Epithelial cell of esophagus (primary cell): Measurements from ENCODE around the gene BTBD3.

Experiments used
- DNase-seq: peaks from one replicate; pipeline ENCODE4 v3.0.0; 2010; ENCODE audit warnings: low read depth
- H3K4me3 ChIP-seq: 2 replicates; pipeline ENCODE4 v1.5.1; 2011; ENCODE audit warnings: mild to moderate bottlenecking, low read length, control low read depth
- TF ChIP-seq, protein P1 (sequence below): IDR thresholded peaks from 2 replicates; pipeline ENCODE4 v1.5.1; 2011; ENCODE audit warnings: low read depth, mild to moderate bottlenecking, low read length, control low read depth, inconsistent platforms; ENCODE audit not compliant: insufficient read depth; ENCODE audit errors: missing control alignments

Gene BTBD3

DNA sequence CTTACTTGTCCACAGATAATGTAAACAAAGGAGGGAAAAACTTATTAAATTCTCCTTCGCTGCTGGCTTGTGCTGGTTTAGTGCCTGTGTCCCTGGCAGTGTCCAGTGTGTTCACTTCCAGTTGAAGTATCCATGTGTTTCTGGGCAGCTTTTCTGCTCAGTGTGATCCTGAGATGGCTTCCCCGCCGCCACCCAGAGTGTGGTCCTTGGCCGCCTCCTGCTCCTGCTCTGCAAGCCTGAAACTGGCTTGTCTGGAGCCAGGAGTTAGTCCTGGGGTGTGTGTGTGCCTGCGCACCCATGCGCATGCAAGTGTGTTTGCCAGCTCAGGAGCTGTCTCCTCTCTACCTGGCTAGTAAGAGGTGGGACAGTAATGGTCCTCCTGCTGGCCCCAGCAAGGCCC lies 7.2 kb downstream of the BTBD3 start:
- H3K4me3 ChIP-seq: no peak overlapping the region
- DNase-seq: no peak
- TF ChIP-seq, protein P1, sequence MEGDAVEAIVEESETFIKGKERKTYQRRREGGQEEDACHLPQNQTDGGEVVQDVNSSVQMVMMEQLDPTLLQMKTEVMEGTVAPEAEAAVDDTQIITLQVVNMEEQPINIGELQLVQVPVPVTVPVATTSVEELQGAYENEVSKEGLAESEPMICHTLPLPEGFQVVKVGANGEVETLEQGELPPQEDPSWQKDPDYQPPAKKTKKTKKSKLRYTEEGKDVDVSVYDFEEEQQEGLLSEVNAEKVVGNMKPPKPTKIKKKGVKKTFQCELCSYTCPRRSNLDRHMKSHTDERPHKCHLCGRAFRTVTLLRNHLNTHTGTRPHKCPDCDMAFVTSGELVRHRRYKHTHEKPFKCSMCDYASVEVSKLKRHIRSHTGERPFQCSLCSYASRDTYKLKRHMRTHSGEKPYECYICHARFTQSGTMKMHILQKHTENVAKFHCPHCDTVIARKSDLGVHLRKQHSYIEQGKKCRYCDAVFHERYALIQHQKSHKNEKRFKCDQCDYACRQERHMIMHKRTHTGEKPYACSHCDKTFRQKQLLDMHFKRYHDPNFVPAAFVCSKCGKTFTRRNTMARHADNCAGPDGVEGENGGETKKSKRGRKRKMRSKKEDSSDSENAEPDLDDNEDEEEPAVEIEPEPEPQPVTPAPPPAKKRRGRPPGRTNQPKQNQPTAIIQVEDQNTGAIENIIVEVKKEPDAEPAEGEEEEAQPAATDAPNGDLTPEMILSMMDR: no peak

- no peak overlapping the region for H3K4me3 ChIP-seq
- TF ChIP-seq, protein P1: no peak
- no peak for DNase-seq
These were observed 8.8 kb downstream of the BTBD3 start for GRCh38 chr20:11926292-11926998.

DNA sequence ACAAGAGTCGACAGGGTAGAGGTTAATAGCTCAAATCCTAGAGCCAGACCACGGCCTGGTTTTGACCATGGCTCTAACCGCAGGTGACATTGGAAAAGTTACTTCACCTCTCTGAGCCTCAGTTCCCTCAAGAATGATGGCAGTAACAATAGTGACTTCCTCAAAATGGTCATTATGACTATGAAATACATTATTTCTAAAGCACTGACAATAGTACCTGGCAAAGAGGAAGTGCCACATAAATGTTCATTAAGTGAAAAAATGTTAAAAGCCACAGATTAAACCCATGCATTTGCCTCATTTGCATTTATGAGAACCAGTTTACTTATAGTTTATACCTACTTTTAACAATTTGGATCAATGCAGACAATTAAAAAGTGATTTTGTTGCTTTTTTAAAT lies 12.3 kb downstream of the BTBD3 start:
- no peak for DNase-seq
- H3K4me3 ChIP-seq: no peak overlapping the region
- TF ChIP-seq, protein P1: no peak

GRCh38 chr20:11935212-11936154 lies 17.8 kb downstream of the BTBD3 start:
- DNase-seq: no peak
- no peak overlapping the region for H3K4me3 ChIP-seq
- TF ChIP-seq, protein P1: no peak

- H3K4me3 ChIP-seq: no peak overlapping the region
- TF ChIP-seq, protein P1: no peak
- no peak for DNase-seq
These were observed 18.5 kb downstream of the BTBD3 start for GRCh38 chr20:11936157-11936556.

- TF ChIP-seq, protein P1: no peak
- no peak overlapping the region for H3K4me3 ChIP-seq
- no peak for DNase-seq
These were observed 19.5 kb downstream of the BTBD3 start for GRCh38 chr20:11937230-11937629.
